ENCODE data around the gene EXD3. TPM values are rescaled to one million over a fixed set of nuclear protein-coding genes. Genes with fewer than 3 reads are reported as not detected.

EXD3 gene
- total and polyA plus RNA-seq, 2 experiments from 2014 or later = 32.3 to 72.1 TPM

GRCh38 chr9:137445275-137445807 lies 22.4 kb upstream of the EXD3 start:
- no peaks in the 10 kb centered on the region for H3K4me1 ChIP-seq (ENCODE audit: low read depth)
- peak; percentile 74 to 75 for DNase-seq (ENCODE audit: low read depth in 1 of 2, low spot score in 1 of 2)
- no peaks in the 10 kb centered on the region for H3K36me3 ChIP-seq
- TF ChIP-seq, protein P1, sequence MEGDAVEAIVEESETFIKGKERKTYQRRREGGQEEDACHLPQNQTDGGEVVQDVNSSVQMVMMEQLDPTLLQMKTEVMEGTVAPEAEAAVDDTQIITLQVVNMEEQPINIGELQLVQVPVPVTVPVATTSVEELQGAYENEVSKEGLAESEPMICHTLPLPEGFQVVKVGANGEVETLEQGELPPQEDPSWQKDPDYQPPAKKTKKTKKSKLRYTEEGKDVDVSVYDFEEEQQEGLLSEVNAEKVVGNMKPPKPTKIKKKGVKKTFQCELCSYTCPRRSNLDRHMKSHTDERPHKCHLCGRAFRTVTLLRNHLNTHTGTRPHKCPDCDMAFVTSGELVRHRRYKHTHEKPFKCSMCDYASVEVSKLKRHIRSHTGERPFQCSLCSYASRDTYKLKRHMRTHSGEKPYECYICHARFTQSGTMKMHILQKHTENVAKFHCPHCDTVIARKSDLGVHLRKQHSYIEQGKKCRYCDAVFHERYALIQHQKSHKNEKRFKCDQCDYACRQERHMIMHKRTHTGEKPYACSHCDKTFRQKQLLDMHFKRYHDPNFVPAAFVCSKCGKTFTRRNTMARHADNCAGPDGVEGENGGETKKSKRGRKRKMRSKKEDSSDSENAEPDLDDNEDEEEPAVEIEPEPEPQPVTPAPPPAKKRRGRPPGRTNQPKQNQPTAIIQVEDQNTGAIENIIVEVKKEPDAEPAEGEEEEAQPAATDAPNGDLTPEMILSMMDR (IDR thresholded peaks at IDR 0.05; ENCODE audit: low read depth, low read length) = peak; percentile 87
- H3K27me3 ChIP-seq = peaks cover 20% of the 10 kb centered on the region
- H3K4me3 ChIP-seq = no peak overlapping the region
- H3K27ac ChIP-seq = no peak overlapping the region
- H3K9me3 ChIP-seq (ENCODE audit: low read depth) = no peaks in the 10 kb centered on the region

DNA sequence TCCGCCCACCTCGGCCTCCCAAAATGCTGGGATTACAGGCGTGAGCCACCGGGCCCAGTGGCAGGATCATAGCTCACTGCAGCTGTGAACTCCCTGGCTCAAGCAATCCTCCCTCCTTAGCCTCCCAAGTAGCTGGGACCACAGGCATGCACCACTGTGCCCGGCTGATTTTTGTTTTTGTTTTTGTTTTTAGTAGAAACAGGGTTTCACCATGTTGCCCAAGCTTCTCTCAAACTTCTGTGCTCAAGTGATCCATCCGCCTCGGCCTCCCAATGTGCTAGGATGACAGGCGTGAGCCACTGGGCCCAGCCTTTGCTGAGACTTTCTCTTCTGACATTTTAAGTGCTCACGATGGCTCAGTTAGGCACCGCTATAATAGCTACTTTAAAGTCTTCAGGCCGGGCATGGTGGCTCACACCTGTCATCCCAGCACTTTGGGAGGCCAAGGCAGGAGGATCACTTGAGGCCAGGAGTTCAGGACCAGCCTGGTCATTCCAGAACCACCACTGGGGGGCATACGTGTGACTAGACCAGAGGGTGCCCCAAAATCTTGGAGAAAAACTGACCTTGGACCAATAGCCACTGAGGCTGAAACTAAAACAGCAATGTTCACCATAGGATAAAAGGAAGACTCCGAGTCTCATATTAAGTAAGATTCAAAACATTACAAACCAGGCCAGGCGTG lies 21.3 kb upstream of the EXD3 start:
- Histone ChIP-seq H3K36me3 (no peaks in the 10 kb centered on the region), H3K27ac (no peak overlapping the region), H3K4me1 (ENCODE audit: low read depth) (no peaks in the 10 kb centered on the region), H3K27me3 (peaks cover 20% of the 10 kb centered on the region), H3K4me3 (no peak overlapping the region), H3K9me3 (ENCODE audit: low read depth) (no peaks in the 10 kb centered on the region)
- no peak for DNase-seq (ENCODE audit: low read depth in 1 of 2, low spot score in 1 of 2)
- TF ChIP-seq, protein P1 (IDR thresholded peaks at IDR 0.05; ENCODE audit: low read depth, low read length) = no peak

- Histone ChIP-seq H3K27ac (no peak overlapping the region), H3K9me3 (ENCODE audit: low read depth) (no peaks in the 10 kb centered on the region), H3K27me3 (peaks cover 20% of the 10 kb centered on the region), H3K4me1 (ENCODE audit: low read depth) (no peaks in the 10 kb centered on the region), H3K4me3 (peak overlapping the region; percentile 34), H3K36me3 (no peaks in the 10 kb centered on the region)
- no peak for DNase-seq (ENCODE audit: low read depth in 1 of 2, low spot score in 1 of 2)
- TF ChIP-seq, protein P1 (IDR thresholded peaks at IDR 0.05; ENCODE audit: low read depth, low read length) = no peak
Observed at GRCh38 chr9:137441935-137442321, 19.0 kb upstream of the EXD3 start.

DNA sequence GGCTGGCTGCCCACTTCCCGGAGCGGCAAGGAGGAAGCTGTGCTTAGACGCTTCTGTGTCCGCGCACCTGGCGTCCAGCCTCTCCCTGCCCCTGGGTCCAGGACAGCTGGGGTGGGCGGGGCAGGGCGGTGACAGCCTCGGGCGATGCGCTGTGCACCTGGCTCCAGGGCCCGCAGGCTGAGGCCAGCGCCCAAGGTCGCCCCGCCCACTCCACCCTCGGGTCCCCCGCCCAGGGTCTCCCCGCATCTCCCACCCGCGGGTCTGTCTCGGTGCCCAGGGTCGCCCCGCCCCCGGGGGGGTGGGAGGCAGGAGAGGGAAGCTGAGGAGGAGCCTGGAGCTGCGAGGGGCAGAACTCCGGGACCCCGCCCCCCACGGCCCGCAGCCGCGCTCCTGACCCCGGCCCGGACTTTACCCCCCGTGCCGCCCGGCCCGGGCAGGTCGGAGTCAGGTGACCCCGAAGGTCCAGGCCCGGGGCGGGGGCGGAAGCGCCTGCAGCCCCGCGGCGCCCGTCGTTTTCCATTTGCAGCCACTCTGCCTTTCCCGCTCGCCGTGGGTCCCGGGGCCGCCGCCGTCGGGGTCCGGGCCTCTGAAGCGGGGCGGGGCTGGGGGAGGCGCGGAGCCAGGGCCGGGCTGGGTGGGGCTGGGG lies 18.4 kb upstream of the EXD3 start, which contains the start of gene ENTPD8:
ENTPD8 (minus strand) TSS at position 69 of the 646 bp plus-strand sequence. CDS start 3,072 bp downstream, outside the sequence.
- Histone ChIP-seq H3K9me3 (ENCODE audit: low read depth) (no peaks in the 10 kb centered on the region), H3K4me3 (peak within 1 kb of the TSS; percentile 34), H3K4me1 (ENCODE audit: low read depth) (no peaks in the 10 kb centered on the region), H3K27ac (no peak within 1 kb of the TSS), H3K27me3 (peaks cover 20% of the 10 kb centered on the region), H3K36me3 (no peaks in the 10 kb centered on the region)
- peak in 1 of 2 donors; percentile 66 for DNase-seq (ENCODE audit: low read depth in 1 of 2, low spot score in 1 of 2)
- TF ChIP-seq, protein P1 (IDR thresholded peaks at IDR 0.05; ENCODE audit: low read depth, low read length) = no peak

- no peaks in the 10 kb centered on the region for H3K36me3 ChIP-seq
- H3K4me1 ChIP-seq (ENCODE audit: low read depth) = no peaks in the 10 kb centered on the region
- peaks cover 20% of the 10 kb centered on the region for H3K27me3 ChIP-seq
- TF ChIP-seq, protein P1 (IDR thresholded peaks at IDR 0.05; ENCODE audit: low read depth, low read length) = no peak
- DNase-seq (ENCODE audit: low read depth in 1 of 2, low spot score in 1 of 2) = no peak
- no peak overlapping the region for H3K27ac ChIP-seq
- H3K9me3 ChIP-seq (ENCODE audit: low read depth) = no peaks in the 10 kb centered on the region
- no peak overlapping the region for H3K4me3 ChIP-seq
Observed at GRCh38 chr9:137439158-137439714, 16.3 kb upstream of the EXD3 start.

Data from cardiac muscle cell (in vitro differentiated cells and primary cell).